Measurements from ENCODE around the gene TBL2.
"Not testable (repeated sequence)": the region's sequence is repeated elsewhere in the genome, so short reads cannot be mapped to it uniquely, and the experiment has no call there.

The TBL2 gene

GRCh38 chr7:73532224-73532623 lies 46.2 kb downstream of the TBL2 start:
- DNase-seq = no peak

GRCh38 chr7:73530800-73531199 lies 47.6 kb downstream of the TBL2 start:
- no peak for DNase-seq

- DNase-seq = no peak
Observed at GRCh38 chr7:73526896-73527821, 51.2 kb downstream of the TBL2 start.

GRCh38 chr7:73526158-73526494 lies 52.3 kb downstream of the TBL2 start:
- DNase-seq = not testable (repeated sequence)

- DNase-seq = peak; percentile 93
Observed at GRCh38 chr7:73522105-73522872, 56.1 kb downstream of the TBL2 start, which contains the start of gene BAZ1B. Gene BAZ1B (minus strand): TSS chr7:73522293. CDS start chr7:73521933, 360 bp downstream.

GRCh38 chr7:73521636-73522104 lies 56.7 kb downstream of the TBL2 start:
- peak; percentile 45 for DNase-seq

- DNase-seq = no peak
Observed at GRCh38 chr7:73520673-73521635, 57.4 kb downstream of the TBL2 start.

GRCh38 chr7:73519867-73520672 lies 58.3 kb downstream of the TBL2 start:
- no peak for DNase-seq

GRCh38 chr7:73518470-73518869 lies 59.9 kb downstream of the TBL2 start:
- DNase-seq = no peak

Data from T-helper 9 cell (primary cell).